HG03025 (cell line): ENCODE data around the gene STK32A.
A peak's percentile ranks its signal among the peaks of the same experiment; 100 is the strongest.
"Not testable (repeated sequence)": the region's sequence is repeated elsewhere in the genome, so short reads cannot be mapped to it uniquely, and the experiment has no call there.

ENCODE experiments used
- ATAC-seq: cut with Tn5 transposase; IDR thresholded peaks from one replicate; pipeline ENCODE4 v1.9.1; 2021; ENCODE audit warnings: mild to moderate bottlenecking, moderate library complexity; ENCODE audit not compliant: unreplicated experiment, low FRiP score

The STK32A gene

DNA sequence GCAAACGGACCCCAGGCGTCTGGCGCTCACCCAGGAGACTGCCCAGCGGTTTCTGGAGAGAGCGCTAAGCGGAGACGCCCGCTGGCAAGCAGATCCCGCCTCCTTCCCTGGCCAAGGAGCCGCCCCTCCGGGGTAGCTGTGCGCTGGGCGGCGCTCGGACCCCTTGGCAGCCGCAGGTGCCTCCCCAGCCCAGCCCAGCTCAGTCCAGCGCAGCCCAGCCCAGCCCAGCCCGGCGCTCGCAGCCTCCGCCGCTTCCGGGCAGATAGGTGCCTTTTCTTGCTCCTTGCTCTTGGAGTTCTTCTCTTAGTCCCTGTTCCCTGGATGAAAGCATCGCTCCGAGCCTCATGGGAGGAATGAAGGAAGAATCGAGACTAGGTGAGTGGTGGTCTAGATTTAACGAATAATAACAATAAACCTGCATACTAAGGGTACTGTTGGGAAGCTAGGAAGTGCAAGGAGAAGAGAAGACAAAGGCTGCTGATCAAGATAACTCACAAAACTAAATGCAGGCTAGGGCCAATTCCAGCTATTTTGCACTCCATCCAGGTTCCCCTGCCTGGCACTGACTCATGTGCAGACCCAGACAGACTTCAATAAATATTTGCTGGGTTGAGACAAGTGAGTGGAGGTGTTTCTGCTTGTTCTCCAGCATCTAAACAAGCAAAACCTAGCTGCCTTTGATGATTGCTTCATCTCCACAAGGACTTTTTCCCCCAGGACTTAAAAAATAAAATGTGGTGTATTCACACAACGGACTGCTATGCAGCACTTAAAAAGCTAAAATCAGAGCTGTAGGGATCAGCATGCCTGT lies at the start of gene STK32A:
Gene STK32A (plus strand): TSS at position 202 of the 811 bp plus-strand sequence. CDS start 4,609 bp downstream, outside the sequence.
- no peak for ATAC-seq

DNA sequence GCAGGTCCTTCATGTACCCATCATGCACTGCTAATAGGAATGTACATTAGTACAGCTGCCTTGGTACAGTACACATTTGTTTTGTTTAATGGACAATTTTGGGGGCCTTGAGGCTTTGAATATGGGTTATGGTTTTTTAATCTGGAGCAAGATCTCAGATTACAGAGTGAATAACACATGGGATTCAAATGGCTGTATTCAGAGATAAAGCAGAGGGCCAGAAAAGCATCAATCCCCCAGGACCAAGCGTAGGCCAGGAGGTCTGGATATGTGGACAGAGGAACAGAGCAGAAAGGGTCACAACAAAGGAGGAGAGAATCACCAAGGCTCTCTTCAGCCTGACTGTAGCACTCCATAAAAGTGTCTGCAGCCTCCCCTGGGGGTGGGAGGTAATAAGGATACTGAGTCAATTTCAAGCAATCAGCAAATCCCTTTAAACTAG lies 47.7 kb upstream of the STK32A start:
- ATAC-seq = no peak

DNA sequence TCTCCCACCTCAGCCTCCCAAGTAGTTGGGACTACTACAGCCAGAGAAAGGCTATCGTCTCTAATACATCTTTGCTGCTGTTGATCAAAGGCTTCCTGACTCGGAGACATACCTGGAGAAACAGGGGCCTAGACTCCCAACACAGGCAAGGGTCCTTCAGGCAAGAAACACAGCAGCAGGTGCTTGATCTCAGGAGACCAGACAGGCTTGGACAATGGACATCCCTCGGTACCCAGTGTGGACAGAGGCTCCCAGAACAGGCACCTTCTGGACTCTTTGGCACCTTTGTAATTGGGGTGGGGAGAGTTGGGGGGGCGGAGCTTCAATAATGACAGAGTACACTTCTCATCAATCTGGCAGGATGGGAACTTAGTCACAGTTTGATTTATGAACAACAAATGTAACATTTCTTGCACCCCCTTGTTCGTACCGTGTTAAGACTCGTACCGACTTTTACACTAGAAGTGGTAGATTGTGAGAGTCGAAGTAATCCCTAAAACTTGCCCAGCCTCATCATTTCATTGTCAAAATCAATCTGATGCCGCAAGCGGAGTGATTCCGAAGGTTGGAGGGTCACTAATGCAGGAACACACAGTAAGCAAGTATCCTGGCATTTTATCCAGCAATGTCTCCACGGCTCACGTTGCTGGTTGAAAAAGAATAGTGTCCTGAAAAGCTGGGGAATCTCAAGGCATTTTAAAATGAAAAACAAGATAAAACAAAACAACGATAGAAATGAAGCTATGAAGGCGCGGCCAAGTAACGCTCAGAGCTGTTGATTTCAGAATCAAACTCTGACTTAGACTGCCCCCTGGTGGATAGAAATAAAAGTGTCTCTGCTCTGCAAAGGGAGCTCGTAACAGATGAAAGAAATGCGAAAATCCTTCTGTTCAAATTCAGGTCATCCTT lies 46.4 kb upstream of the STK32A start:
- peak; percentile 75 for ATAC-seq

DNA sequence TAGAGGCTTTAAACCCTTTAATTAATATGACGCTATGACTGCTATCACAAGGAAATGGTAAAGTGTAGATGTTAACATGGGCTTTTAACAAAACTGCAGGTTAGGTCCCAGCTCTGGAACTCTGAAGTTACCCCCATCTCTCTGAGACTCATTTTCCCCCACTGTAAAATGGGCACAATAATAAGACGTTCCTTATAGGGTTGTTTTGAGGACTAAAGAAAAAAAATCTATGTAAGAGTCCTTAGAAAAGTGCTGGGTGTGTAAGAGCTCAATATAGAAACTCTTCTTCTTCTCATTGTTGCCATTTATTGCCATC lies 45.8 kb upstream of the STK32A start:
- ATAC-seq = no peak

DNA sequence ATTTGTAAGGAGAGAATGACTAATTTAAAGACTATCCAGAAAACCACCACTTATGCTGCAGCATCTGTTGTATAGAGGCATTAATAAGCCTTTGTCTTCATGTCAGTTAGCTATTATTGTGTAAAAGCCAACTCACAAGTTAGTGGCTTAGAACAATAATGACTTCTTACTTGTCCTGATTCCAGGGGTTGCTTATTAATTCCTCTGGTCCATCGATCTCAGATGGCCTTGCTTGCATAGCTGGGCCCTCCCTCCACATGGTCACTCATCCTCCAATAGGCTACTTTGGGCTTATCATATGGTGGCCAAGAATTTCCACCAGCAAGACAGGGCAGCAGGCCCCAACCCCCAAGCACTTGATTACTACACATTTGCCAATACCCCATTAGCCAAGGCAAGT lies 44.5 kb upstream of the STK32A start:
- ATAC-seq = no peak

DNA sequence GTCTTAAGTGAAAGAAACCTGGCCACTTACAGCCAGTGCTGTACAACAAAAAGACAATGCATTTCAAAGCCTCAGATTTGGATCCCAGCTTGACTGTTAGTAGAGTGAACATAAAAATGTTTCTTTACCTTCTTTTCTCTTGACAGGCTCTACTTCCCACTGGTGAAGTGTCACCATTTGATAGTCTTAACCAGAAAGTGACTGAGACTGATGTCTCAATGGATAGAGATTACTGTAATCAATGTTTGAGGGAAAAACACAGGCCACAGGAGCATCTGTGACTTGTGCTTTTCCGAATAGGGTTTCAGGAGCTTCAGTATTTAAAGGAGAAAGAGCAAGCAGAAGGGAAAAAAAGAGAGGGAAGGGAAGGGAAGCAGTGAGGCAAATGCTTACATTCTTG lies 41.7 kb upstream of the STK32A start:
- no peak for ATAC-seq

DNA sequence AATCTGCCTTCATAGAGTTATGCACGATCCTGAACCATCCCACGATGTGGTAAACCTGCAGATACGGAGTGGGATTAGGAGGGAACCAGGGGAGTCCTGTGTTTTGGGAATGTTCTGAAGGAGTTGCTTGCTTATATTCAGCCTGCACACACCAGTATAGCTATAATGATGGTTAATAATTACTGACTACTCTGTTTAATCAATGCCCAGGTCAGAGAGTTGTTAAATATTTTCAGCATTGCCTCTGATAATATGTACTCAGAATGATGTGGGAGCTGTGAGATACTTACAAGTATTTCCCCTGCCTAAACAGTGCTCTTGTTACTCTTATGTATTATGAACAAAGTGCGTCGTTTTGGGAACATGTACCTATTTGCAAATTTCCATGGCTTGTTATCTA lies 34.8 kb upstream of the STK32A start:
- ATAC-seq = no peak

DNA sequence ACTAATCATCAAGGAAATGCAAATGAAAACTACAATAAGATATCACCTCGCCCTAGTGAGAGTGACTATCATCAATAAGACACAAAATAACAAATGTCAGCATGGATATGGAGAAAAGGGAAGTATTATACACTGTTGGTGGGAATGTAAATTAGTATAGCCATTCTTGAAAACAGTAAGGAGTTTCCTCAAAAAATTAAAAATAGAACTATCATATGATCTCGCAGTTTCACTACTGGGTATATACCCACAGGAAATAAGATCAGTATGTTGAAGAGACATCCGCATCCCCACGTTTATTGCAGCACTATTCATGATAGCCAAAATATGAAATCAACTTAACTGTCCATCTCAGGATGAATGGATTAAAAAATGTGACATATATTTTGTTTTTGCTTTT lies 31.6 kb upstream of the STK32A start:
- ATAC-seq = no peak

DNA sequence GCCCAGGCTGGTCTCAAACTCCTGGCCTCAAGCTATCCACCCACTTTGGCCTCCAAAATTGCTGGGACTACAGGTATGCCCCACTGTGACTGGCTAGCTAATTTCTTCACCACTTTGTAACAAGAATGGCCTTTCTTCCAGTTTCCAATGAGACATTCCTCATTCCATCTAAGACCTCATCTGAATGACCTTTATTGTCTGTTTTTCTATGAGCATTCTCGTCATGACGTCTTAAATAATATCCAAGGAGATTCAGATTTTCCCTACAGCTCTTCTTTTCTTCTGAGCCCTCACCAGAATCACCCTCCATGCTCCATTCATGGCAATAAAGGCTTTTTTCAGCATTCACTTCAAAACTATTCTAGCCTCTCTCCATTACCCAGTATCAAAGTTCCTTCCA lies 30.2 kb upstream of the STK32A start:
- no peak for ATAC-seq

DNA sequence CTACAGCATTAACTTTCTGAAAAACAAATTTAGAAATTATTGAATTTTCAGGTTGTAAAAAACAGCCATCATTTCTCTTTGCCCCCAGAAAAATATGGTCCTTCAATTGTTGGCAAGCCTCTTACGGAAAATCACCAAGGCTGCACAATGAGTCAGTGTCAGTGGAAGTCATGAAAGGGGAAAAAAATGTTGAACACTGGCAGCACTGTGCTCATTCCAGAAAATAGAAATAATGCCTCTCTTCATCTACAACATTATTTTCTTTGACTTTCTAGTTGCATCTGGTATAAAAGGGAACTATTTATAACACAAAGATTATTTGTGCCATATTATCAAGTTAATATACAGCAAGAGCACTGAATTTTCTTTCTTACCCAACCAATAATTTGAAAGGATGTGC lies 26.7 kb upstream of the STK32A start:
- ATAC-seq = no peak

DNA sequence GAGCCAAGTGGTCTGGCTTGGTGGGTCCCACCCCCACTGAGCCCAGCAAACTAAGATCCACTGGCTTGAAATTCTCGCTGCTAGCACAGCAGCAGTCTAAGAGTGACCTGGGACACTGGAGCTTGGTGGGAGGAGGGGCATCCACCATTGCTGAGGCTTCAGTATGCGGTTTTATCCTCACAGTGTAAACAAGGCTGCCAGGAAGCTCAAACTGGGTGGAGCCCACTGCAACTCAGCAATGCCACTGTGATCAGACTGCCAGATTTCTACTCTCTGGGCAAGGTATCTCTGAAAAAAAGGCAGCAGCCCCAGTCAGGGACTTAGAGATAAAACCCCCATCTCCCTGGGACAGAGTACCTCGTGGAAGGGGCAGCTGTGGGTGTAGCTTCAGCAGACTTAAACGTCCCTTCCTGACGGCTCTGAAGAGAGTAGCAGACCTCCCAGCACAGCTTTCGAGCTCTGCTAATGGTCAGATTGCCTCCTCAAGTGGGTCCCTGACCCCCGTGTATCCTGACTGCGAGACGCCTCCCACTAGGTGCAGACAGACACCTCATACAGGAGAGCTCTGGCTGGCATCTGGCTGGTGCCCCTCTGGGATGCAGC lies 18.2 kb upstream of the STK32A start:
- no peak for ATAC-seq

DNA sequence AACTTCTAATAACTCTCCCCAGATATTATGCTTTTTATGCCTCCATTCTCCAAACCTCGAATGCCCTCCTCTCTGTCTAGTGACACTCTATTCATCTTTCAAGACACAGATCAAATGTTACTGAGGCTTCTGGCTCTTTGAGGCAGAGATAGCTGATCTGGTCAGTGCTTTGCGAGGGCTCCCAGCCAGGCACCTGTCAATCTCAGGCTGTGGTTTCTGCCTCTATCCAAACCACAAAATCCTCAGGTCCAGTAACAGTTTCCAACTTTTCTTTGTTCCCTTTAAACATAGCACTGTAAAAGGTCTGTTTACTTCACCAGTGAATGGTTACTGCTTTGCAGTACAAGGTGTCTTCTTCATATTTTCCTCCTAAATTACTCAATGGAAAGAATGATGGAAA lies 11.5 kb upstream of the STK32A start:
- ATAC-seq = no peak

DNA sequence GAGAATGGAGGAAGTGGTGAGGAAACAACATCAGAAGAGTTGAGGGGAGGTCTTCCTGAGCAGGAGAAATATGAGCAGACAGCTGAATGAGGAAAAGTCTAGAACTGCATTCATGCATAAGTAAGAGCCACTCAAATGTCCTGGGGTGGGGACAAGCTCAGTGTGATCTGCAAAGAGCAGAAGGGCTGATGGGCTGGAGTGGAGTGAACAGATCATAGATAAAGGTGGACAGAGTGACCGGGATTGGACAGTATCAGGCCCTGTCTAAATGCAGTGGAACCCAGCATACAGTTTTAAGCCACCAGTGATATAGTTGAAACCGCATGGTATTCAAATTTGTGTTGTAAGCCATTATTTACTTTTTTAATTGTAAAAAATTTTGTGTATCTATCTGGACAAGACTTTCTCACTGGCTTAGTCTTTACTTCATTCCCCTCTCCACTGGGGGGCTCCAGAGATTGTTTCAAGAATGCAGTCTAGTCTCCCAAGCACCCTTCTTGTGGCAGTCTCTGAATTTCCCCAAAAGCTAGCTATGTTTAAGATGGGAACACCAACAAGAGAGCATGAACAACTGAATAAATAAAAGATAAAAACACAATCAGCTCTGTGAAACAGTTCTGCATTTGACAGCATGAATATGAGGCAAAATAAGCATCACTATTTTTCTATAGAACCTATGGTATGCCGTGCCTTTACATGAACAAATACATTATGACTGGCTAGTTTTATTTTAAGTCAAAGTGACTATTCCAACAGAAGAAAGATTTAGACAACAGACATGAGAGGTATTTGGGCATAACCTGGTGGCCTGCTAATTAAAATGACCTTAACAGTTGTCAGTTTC lies 10.7 kb upstream of the STK32A start:
- ATAC-seq = no peak

DNA sequence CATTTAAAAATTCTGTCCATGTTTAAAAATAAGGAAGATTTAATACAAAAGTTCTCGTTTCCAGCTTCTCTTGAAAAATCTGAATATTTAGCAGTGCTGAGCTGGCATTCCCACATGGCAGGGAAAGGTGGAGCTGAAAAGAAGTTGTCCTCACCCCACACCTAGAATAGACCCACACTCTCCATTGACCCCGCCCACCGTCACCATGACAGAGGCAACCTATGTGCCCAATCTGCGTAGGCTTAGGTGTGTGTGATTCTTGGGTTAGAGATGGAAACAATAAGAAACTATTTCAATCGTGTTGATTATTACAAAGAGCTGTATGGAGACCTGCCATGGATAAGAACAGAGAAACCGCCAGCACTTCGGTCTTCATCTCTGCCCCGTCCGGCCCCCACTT lies 8.9 kb upstream of the STK32A start:
- ATAC-seq = no peak

DNA sequence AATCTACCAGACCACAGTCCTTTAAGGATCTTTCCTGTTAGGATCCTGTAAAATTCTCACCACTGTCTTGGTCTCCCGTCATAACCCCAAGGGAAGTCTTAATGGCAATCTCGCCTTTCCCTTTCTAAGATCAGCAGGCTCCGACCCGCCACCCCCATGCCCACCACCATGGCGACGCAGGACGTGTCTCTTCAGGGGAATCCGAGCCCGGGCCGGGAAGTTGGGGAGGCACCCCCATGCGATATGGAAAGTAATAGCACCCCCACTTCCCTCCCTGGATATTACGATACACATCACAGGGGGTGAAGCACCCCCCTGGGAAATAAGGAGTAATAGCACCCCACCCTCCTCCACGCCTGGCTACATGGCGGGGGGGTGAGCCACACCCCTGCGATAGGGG lies 8.3 kb upstream of the STK32A start:
- no peak for ATAC-seq

DNA sequence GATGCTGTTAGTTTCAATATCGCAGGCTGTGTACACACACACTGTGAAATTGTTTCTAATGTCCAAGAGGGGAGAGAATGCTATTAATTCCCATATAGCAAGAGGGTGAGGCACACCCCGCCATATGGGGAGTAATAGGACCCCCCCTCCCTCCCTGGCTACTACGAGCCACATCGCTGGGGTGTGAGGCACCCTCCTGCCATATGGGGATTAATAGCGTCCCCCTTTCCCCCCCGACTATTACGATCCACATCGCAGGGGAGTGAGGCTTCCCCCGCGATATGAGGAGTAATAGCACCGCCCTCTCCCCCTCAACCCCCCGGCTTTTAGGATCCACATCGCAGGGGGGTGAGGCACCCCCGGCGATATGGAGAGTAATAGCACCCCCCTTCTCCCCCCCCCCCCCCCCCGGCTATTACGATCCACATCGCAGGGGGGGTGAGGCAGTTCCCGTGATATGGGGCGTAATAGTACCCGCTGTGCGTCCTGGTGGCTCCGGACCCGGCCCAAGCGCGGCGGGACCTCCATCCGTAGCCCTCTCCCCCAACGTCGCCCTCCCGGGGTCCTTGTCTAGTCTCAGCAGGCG lies 494 bp upstream of the STK32A start:
- ATAC-seq = no peak

DNA sequence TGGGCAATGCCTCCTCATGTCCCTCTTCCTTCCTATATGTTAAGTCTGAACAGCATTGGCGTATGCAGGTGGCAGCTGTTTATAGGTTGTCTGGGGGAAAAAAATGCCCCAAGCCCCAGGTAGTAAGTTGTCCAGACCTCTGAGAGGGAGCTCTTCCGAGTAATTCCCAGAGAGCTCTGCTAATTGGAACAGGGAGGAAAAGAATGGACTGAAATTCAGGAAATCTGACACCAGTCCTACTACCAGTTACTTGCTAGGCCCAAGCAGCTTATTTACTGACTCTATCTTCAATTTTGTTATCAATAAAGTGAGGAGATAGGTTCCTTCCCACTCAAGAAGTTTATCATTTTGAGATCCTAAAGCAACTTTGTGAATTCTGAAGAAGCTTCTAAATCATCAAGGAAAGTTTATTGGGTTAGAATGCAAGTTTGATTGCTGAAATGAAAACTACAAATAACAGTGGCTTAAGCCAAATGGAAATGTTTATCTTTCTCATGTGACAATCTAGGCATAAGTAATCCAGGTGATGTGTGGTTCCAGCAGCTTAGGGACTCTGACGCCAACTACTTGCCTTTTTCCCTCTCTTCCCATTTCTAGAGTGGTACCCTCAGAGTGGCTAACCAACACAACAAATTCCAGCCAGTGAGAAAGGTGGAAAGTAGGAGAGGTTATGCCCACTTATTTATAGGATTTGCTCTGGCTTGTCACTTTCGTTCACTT lies 5.6 kb downstream of the STK32A start:
- ATAC-seq = no peak

DNA sequence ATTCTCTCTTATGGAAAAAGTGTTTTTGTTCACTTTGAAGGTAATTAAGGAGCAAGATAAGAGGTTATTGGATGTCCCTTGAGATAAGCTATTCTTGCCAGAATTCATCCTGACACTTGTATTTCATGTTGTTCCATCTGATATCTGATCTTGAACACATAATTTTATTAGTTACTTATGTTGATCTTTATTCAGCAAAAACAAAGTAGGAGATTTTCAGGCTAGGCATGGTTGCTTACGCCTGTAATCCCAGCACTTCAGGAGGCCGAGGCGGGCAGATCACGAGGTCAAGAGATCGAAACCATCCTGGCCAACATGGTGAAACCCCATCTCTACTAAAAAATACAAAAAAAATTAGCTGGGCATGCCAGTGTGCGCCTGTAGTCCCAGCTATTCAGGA lies 8.4 kb downstream of the STK32A start:
- not testable (repeated sequence) for ATAC-seq

DNA sequence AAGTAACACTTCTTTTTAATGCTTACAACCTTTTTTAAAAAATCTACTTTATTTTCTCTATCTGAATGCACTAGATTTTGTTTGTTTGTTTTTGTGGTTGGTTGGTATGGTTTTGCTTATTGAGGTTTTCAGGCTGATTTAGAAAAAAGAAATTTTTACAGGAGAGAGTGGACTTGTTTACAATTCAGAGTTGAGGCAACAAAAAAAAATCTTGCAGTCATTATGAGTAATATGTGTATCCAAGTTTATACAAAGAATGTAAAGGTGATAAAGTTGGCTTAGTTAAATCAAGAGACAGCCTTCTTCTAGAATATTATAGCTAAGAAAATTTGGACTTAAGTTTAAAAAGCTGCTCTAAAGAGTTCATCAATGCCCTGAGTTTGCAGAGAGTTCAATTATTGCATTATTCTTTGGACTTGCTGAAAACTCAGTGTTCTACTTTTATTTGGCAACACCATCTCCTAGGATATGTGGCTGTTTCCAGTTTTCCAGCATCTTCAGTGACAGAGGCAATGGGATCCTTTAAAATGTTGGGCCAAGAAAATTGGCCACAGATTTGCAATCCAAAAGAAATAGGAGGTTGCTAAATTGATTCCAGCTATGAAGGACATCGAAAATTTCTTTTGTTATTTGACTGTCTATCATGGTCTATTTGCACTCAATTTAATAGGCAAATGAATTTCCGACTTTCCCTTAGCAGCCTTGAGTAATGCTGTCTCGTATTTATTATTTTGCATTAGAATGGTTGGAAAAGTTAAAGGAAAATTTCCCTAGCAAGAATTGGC lies 10.7 kb downstream of the STK32A start:
- ATAC-seq = no peak
